22Rv1 (cell line): ENCODE measurements around the gene DTWD1.

Source experiments
- H3K27ac ChIP-seq: fragments of 450-650 bp; 2 replicates; pipeline ENCODE4 v1.5.1; 2017
- ZFX ChIP-seq: fragments of 450-650 bp; IDR thresholded peaks from 2 replicates; pipeline ENCODE4 v1.6.1; 2017; ENCODE audit warnings: antibody characterized with exemption, borderline replicate concordance
- TF ChIP-seq, protein P1 (sequence below): fragments of 450-650 bp; IDR thresholded peaks from 2 replicates; pipeline ENCODE4 v1.5.1; 2017; ENCODE audit warnings: mild to moderate bottlenecking

Gene DTWD1

DNA sequence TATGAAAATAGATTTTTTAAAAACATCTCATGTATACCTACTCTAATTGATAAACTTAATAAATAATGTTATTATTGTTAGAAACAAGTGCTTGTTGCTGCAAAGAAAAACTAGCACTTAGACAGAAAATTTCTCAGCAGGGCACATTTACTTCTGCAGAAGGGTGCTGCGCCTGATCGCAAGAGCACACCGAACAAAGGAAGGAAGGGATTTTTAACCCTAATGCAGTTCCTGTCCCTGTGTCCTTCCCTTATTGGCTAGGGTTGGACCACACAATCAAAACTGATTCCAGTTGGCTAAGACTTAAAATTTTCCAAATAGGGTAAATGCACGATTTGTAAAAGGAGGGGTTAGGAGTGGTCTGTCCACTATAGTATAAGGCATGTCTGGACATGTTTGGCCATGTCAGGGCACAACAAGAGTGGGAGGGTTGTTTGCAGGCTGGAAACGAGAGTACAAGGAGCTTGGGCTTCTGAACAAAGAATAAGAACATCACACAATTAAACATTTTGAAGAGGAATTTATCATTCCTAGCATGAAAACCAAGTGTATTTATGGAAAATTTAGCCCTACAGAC lies 4.7 kb downstream of the DTWD1 start:
- H3K27ac ChIP-seq = no peak overlapping the region; the same call in 1 of the 2 replicates
- TF ChIP-seq ZFX = no peak
- TF ChIP-seq, protein P1, sequence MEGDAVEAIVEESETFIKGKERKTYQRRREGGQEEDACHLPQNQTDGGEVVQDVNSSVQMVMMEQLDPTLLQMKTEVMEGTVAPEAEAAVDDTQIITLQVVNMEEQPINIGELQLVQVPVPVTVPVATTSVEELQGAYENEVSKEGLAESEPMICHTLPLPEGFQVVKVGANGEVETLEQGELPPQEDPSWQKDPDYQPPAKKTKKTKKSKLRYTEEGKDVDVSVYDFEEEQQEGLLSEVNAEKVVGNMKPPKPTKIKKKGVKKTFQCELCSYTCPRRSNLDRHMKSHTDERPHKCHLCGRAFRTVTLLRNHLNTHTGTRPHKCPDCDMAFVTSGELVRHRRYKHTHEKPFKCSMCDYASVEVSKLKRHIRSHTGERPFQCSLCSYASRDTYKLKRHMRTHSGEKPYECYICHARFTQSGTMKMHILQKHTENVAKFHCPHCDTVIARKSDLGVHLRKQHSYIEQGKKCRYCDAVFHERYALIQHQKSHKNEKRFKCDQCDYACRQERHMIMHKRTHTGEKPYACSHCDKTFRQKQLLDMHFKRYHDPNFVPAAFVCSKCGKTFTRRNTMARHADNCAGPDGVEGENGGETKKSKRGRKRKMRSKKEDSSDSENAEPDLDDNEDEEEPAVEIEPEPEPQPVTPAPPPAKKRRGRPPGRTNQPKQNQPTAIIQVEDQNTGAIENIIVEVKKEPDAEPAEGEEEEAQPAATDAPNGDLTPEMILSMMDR = no peak

DNA sequence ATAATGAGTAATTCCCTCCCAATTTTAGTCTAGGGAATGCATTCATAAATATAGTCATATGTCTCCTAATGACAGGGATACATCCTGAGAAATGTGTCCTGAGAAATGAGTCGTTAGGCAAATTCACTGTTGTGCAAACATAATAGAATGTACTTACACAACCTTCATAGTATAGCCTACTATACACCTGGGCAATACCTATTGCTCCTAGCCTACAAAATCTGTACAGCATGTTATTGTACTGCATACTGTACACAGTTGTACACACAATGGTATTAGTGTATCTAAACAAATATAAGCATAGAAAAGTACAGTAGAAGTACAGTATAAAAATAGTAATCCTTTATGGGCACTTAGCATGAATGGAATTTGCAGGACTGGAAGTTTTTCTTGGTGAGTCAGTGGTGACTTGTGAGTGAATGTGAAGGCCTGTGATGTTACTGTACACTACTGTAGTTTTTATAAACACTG lies 6.6 kb downstream of the DTWD1 start:
- H3K27ac ChIP-seq = no peak overlapping the region
- no peak for TF ChIP-seq ZFX
- TF ChIP-seq, protein P1 = no peak

DNA sequence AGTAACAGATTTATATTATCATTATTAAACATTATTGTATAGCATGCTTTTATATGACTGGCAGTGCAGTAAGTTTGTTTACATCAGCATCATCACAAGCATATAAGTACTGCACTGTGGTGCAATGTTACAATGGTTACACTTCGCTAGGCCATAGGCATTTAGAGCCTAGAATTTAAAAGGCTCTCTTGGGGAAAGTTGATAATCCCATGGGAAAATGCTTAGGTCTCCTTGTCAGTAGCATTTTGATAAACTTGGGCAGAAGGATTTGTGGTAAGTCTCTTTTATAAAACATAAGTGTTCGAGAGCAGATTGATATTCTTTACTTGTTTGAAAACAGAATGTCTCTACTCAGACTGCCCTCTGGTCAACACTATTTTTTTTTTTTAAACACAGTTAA lies 7.5 kb downstream of the DTWD1 start:
- TF ChIP-seq, protein P1 = no peak
- no peak for TF ChIP-seq ZFX
- H3K27ac ChIP-seq = no peak overlapping the region

DNA sequence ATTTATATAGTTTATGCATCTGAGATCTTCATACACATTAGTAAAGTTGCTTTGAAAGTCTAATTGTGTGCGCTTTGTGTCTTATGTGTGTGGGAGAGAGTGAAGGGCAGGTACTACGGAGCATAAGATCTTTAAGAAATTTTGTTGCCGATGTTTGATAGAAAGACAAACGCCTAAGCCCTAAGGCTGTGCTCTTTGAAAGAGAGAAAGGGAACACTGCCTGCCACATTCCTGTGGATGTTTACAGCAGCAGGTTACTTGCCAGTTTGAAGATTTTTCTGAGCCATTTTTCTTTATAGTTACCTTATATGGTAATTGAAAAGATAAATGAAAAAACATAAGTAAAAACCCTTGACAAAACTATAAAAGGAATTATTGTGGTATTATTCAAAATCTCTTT lies 17.0 kb downstream of the DTWD1 start:
- H3K27ac ChIP-seq = no peak overlapping the region
- TF ChIP-seq, protein P1 = no peak
- no peak for TF ChIP-seq ZFX

DNA sequence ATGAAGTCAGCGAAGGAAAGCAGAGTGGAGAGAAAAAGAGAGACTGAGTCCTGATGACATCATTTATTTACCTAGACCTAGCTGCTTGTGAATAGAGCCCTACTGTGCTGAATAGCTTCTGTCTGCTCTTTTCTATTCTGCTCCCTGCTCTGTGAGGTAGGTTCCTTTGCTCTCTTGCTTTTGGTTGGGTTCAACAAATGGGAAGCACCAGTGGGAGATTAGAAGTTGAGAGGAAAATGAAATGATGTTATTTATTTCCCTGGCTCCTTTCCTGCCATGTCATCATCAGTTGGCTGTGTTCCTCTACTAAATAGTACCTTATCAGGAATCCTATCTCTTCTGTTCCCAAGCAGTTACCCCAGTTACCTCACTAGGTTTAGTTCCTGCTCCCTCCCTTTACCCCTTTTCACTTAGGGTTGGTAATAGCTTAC lies 23.5 kb downstream of the DTWD1 start:
- no peak overlapping the region for H3K27ac ChIP-seq

DNA sequence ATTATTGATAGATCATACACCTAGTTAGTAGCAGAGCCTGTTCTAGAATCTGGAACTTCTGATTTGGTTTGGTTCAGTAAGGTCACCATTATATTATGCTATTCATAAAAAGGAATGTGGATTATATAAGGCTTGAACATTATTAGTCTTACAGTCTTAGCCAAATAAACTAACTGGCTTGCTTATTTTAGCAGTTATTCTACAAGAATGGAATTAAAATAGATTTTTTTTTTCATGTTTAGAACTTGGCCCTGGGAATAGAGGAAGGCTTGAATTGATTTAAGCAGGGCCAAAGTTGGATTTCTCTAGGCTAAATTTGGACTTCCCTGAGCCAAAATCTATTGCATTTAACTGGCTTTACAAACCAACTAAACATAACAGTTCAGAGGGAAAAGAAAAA lies 24.4 kb downstream of the DTWD1 start:
- TF ChIP-seq, protein P1 = no peak
- no peak for TF ChIP-seq ZFX
- no peak overlapping the region for H3K27ac ChIP-seq

More for the DNA sequence above, 23.5 kb downstream of the DTWD1 start:
- TF ChIP-seq ZFX = no peak
- TF ChIP-seq, protein P1 = no peak

DNA sequence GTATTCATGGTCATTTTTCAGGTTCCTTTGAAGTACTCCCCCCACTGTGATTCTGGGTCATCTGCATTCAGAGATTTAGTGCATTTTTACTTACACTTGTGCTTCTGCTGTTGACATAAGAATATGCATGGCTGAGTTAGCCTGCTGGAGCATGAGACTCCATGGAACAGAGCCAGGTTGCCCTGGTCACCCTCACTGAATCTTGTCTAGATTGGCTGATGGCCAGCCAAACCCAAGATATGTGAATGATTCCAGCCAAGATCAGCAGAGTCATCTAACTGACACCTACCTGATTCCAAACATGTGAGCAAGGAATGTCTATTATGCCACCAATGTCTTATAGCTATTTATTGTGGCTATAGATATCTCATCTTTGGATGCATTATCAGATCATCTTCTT lies 25.1 kb downstream of the DTWD1 start:
- H3K27ac ChIP-seq = no peak overlapping the region
- no peak for TF ChIP-seq ZFX
- TF ChIP-seq, protein P1 = no peak
